Loucy (cell line): Measurements from ENCODE around the gene MACROD1.

Experiments
- H2AFZ ChIP-seq: fragments of 200-600 bp; sonication (generic); 2 replicates; pipeline ENCODE4 v1.6.0; 2016; ENCODE audit warnings: antibody characterized with exemption, mild to moderate bottlenecking, low read length, moderate library complexity
- H3F3A ChIP-seq: fragments of 200-600 bp; 2 replicates; pipeline ENCODE4 v1.6.0; 2016; ENCODE audit warnings: antibody characterized with exemption, low read depth, mild to moderate bottlenecking
- H3K27me3 ChIP-seq: fragments of 200-600 bp; sonication (generic); 2 replicates; pipeline ENCODE4 v1.6.1; 2014; ENCODE audit warnings: low read length, mild to moderate bottlenecking; ENCODE audit not compliant: insufficient read depth, poor library complexity, severe bottlenecking
- H3K36me3 ChIP-seq: fragments of 200-600 bp; sonication (generic); 2 replicates; pipeline ENCODE4 v1.6.1; 2016; ENCODE audit warnings: low read length; ENCODE audit not compliant: insufficient read depth
- H3K4me1 ChIP-seq: fragments of 200-600 bp; sonication (generic); 2 replicates; pipeline ENCODE4 v1.5.1; 2014; ENCODE audit warnings: low read length, mild to moderate bottlenecking; ENCODE audit not compliant: insufficient read depth, poor library complexity, severe bottlenecking
- H3K4me2 ChIP-seq: fragments of 200-600 bp; sonication (generic); 2 replicates; pipeline ENCODE4 v1.6.0; 2014; ENCODE audit warnings: antibody characterized with exemption, low read length, low read depth, mild to moderate bottlenecking; ENCODE audit not compliant: poor library complexity, severe bottlenecking
- H3K4me3 ChIP-seq: fragments of 200-600 bp; sonication (generic); 2 replicates; pipeline ENCODE4 v1.5.1; 2014; ENCODE audit warnings: low read length, mild to moderate bottlenecking, mixed read lengths; ENCODE audit not compliant: poor library complexity, severe bottlenecking
- H3K79me2 ChIP-seq: fragments of 200-600 bp; sonication (generic); 2 replicates; pipeline ENCODE4 v1.6.1; 2014; ENCODE audit warnings: low read length; ENCODE audit not compliant: insufficient read depth
- H3K9ac ChIP-seq: fragments of 200-600 bp; sonication (generic); 2 replicates; pipeline ENCODE4 v1.6.0; 2014; ENCODE audit warnings: mild to moderate bottlenecking, low read depth, low read length, moderate library complexity; ENCODE audit not compliant: poor library complexity, severe bottlenecking
- H3K9me2 ChIP-seq: fragments of 200-600 bp; sonication (generic); replicated peaks from 2 replicates; pipeline ENCODE4 v1.6.1; 2016; ENCODE audit warnings: low read depth, low read length, mixed read lengths
- H3K9me3 ChIP-seq: fragments of 200-600 bp; sonication (generic); 2 replicates; pipeline ENCODE4 v1.6.1; 2014; ENCODE audit warnings: mild to moderate bottlenecking, antibody characterized with exemption, low read length, low read depth; ENCODE audit not compliant: insufficient read depth
- H4K20me1 ChIP-seq: fragments of 200-600 bp; sonication (generic); 2 replicates; pipeline ENCODE4 v1.6.0; 2014; ENCODE audit warnings: antibody characterized with exemption, low read length, mild to moderate bottlenecking; ENCODE audit not compliant: insufficient read depth, poor library complexity, severe bottlenecking
- EZH2phosphoT487 ChIP-seq: fragments of 200-600 bp; IDR thresholded peaks from 2 replicates; pipeline ENCODE4 v1.6.1; 2018; ENCODE audit warnings: antibody characterized with exemption, mild to moderate bottlenecking, moderate library complexity, borderline replicate concordance
- TF ChIP-seq, protein P1 (sequence below): fragments of 200-600 bp; sonication (generic); conservative IDR thresholded peaks from 2 replicates; pipeline ENCODE4 v1.5.1; 2014; ENCODE audit warnings: mild to moderate bottlenecking, antibody characterized with exemption, low read length

MACROD1 gene

GRCh38 chr11:63951779-63952536 lies 214.0 kb downstream of the MACROD1 start:
- H3K79me2 ChIP-seq, result no peaks in the 10 kb centered on the region
- no peaks in the 10 kb centered on the region for H3K9me3 ChIP-seq
- peaks cover 21% of the 10 kb centered on the region for H3K4me1 ChIP-seq
- H3K27me3 ChIP-seq, result no peaks in the 10 kb centered on the region
- no peak for TF ChIP-seq EZH2phosphoT487
- TF ChIP-seq, protein P1, sequence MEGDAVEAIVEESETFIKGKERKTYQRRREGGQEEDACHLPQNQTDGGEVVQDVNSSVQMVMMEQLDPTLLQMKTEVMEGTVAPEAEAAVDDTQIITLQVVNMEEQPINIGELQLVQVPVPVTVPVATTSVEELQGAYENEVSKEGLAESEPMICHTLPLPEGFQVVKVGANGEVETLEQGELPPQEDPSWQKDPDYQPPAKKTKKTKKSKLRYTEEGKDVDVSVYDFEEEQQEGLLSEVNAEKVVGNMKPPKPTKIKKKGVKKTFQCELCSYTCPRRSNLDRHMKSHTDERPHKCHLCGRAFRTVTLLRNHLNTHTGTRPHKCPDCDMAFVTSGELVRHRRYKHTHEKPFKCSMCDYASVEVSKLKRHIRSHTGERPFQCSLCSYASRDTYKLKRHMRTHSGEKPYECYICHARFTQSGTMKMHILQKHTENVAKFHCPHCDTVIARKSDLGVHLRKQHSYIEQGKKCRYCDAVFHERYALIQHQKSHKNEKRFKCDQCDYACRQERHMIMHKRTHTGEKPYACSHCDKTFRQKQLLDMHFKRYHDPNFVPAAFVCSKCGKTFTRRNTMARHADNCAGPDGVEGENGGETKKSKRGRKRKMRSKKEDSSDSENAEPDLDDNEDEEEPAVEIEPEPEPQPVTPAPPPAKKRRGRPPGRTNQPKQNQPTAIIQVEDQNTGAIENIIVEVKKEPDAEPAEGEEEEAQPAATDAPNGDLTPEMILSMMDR, result no peak
- peaks cover 45% of the 10 kb centered on the region; the same call in 1 of the 2 replicates for H3K36me3 ChIP-seq
- peak overlapping the region; percentile 69 for H3K4me3 ChIP-seq
- no peak overlapping the region for H2AFZ ChIP-seq
- H3K9ac ChIP-seq, result peak overlapping the region; percentile 65
- H3K9me2 ChIP-seq, result no peaks in the 10 kb centered on the region
- peaks cover 6% of the 10 kb centered on the region; the same call in 1 of the 2 replicates for H3F3A ChIP-seq
- H4K20me1 ChIP-seq, result peaks cover 6% of the 10 kb centered on the region
- H3K4me2 ChIP-seq, result peak overlapping the region; percentile 90
